Measurements from ENCODE around the gene TAMM41. TPM values are rescaled to one million over a fixed set of nuclear protein-coding genes. Genes with fewer than 3 reads are reported as not detected.
"Not testable (repeated sequence)": the region's sequence is repeated elsewhere in the genome, so short reads cannot be mapped to it uniquely, and the experiment has no call there.

TAMM41 gene
- total RNA-seq, 1 donor from 2014 or later: 33.3 TPM

DNA sequence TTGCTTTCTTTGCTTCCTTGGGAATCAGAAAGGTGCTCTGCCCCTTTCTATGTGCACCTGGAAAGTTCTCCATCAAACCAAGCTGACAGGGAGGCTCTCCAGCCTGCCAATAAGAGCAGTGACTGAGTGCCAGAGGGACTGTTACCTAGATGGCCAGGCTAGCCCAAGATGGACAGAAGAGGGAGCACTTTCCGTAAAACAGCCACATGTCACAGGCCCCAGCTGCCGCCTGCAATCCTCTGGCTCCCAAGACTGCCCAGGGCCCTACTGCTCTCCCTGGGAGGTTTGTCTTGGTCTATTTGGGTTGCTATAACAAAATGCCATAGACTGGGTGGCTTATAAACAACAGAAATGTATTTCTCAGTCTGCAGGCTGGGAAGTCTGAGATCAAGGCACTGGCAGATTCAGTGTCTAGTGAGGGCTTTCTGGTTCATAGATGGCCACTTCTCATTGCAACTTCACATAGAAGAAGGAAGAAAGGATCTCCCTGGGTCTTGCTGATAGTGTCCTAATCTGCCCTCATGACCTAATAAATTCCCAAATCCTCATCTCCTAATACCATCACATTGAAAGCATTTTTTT is 72.3 kb downstream of the TAMM41 start:
- Mint-ChIP-seq H3K27ac (no peak overlapping the region), H3K27me3 (no peaks in the 10 kb centered on the region), H3K4me1 (ENCODE audit: low read depth) (peaks cover 17% of the 10 kb centered on the region), H3K36me3 (ENCODE audit: insufficient read depth) (peaks cover 13% of the 10 kb centered on the region), H3K4me3 (ENCODE audit: low read depth) (no peak overlapping the region), H3K9me3 (ENCODE audit: low read depth) (peaks cover 3% of the 10 kb centered on the region)
- DNase-seq (ENCODE audit: low spot score, unreplicated experiment): peak; percentile 23
- TF ChIP-seq, protein P1, sequence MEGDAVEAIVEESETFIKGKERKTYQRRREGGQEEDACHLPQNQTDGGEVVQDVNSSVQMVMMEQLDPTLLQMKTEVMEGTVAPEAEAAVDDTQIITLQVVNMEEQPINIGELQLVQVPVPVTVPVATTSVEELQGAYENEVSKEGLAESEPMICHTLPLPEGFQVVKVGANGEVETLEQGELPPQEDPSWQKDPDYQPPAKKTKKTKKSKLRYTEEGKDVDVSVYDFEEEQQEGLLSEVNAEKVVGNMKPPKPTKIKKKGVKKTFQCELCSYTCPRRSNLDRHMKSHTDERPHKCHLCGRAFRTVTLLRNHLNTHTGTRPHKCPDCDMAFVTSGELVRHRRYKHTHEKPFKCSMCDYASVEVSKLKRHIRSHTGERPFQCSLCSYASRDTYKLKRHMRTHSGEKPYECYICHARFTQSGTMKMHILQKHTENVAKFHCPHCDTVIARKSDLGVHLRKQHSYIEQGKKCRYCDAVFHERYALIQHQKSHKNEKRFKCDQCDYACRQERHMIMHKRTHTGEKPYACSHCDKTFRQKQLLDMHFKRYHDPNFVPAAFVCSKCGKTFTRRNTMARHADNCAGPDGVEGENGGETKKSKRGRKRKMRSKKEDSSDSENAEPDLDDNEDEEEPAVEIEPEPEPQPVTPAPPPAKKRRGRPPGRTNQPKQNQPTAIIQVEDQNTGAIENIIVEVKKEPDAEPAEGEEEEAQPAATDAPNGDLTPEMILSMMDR (IDR thresholded peaks at IDR 0.05; ENCODE audit: unreplicated experiment): peak; percentile 63

DNA sequence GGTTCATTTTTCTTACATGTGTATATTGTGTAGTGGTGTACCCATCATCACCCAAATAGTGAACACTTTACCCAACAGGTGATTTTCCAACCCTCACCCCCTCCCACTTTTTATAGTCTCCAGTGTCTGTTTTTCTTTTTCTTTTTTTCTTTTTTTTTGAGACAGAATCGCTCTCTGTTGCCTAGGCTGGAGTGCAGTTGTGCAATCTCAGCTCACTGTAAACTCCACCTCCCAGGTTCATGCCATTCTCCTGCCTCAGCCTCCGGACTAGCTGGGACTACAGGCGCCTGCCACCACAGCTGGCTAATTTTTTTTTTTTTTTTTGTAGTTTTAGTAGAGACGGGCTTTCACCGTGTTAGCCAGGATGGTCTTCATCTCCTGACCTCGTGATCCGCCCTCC is 74.8 kb downstream of the TAMM41 start:
- not testable (repeated sequence) for H3K9me3 Mint-ChIP-seq (ENCODE audit: low read depth); H3K36me3 Mint-ChIP-seq (ENCODE audit: insufficient read depth); DNase-seq (ENCODE audit: low spot score, unreplicated experiment); H3K27me3 Mint-ChIP-seq; H3K4me3 Mint-ChIP-seq (ENCODE audit: low read depth)
- H3K4me1 Mint-ChIP-seq (ENCODE audit: low read depth): peaks cover 19% of the 10 kb centered on the region
- peak overlapping the region; percentile 80 for H3K27ac Mint-ChIP-seq

DNA sequence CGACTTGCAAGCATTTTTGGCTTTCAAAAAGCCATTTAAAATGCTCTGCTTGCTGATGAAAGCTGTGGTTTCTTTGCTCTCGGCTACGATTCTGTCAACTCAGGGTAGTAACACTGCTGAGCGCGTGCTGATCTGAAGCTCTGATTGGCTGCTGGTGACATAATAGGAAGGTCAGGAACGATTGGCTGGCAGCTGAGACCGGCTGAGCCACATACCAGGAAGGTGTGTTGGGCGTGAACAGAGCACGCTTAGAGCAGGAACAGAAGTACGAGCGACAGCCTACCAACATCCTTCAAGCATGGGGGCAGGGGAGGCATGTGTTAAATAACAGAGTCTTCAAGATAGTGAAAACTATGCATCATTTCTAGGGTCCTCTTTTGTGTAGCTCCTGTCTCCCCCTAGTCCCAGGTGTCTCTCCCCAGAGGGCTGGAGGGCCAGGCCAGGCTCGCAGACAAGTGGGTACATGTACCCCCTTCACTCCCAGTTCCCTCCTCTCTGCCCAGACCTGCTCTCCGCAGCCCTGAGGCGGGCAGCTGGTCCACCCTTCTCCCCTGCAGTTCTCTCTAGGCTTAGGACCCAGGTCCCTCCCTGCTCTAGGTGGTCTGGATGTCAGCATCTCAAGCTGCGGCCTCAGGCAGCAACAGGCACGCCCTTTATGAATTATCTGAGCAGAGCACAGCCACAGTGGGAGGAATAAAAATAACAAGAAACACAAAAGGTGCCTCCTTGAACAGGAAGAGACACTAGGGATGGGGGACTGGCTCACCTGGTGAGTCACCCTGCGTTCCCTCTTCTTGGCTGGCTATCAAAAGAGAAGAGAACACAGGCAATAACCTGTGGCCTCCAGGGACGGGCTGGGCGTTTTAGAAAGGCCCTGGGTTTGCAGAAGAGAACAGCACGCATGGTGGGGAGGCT is 76.0 kb downstream of the TAMM41 start:
- TF ChIP-seq, protein P1 (IDR thresholded peaks at IDR 0.05; ENCODE audit: unreplicated experiment): no peak
- Mint-ChIP-seq H3K27me3 (peaks cover 3% of the 10 kb centered on the region), H3K4me1 (ENCODE audit: low read depth) (peaks cover 19% of the 10 kb centered on the region), H3K4me3 (ENCODE audit: low read depth) (peak overlapping the region; percentile 63), H3K27ac (peak overlapping the region; percentile 96), H3K9me3 (ENCODE audit: low read depth) (peaks cover 3% of the 10 kb centered on the region), H3K36me3 (ENCODE audit: insufficient read depth) (peaks cover 2% of the 10 kb centered on the region)
- DNase-seq (ENCODE audit: low spot score, unreplicated experiment): peak; percentile 62

DNA sequence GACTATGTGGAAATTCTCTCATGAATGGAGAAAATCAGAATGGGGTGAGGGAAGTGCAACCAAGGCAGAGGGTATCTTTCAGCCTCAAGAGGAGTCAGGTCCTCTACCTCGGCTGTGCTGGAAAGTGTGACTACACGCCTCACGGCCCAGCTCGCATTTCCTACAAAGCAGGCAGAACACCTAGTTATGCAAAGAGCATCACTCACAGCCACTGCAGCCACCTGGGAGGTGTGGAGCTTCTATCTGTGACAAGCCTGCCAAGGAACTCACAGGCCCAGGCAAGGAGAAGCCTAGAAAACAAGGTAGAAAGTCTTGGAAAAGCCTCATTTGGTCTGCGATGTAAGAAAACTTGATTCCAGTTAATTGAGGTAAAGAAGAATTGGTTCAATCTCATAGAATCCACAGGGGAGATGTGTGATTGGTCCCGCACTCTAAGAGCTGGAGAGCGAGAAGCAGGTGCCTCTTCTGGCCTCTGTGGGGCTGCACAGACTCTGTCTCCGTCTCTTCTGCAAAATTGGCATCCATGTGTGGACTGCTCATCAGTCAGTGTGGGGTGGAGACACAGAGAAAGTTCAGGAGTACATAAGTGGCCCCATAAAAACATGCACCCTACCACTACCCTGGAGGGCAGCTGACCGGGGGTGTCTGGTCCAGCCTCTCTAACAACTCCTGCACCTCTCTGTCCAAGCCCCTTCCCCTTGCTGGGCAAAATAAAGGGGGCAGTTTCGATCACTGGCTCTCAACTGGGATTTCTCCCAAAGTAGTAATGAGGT is 76.8 kb downstream of the TAMM41 start:
- H3K9me3 Mint-ChIP-seq (ENCODE audit: low read depth): peaks cover 3% of the 10 kb centered on the region
- H3K4me1 Mint-ChIP-seq (ENCODE audit: low read depth): peaks cover 19% of the 10 kb centered on the region
- TF ChIP-seq, protein P1 (IDR thresholded peaks at IDR 0.05; ENCODE audit: unreplicated experiment): no peak
- no peak for DNase-seq (ENCODE audit: low spot score, unreplicated experiment)
- H3K36me3 Mint-ChIP-seq (ENCODE audit: insufficient read depth): no peaks in the 10 kb centered on the region
- H3K27ac Mint-ChIP-seq: peak overlapping the region; percentile 96
- peak overlapping the region; percentile 63 for H3K4me3 Mint-ChIP-seq (ENCODE audit: low read depth)
- peaks cover 3% of the 10 kb centered on the region for H3K27me3 Mint-ChIP-seq

DNA sequence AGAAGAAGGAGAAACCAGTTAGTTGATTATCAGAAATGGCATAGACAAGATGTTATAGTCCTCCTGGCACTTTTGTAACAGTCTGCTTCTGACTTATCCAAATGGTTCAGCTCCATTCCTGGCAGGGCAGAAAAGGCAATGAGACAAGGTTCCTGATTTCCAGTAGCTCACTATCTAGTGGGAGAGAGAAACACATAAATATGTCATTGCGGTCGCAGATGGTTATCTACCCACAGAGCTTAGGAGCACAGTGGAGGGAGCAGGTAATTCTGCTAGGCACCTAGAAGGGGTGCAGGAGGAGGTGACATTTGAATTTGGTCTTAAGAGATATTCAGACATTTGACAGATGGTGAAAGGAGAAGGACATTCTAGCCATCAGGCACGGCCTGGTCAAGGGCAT is 78.1 kb downstream of the TAMM41 start:
- Mint-ChIP-seq H3K4me3 (ENCODE audit: low read depth) (no peak overlapping the region), H3K4me1 (ENCODE audit: low read depth) (peaks cover 19% of the 10 kb centered on the region), H3K36me3 (ENCODE audit: insufficient read depth) (no peaks in the 10 kb centered on the region), H3K27me3 (peaks cover 3% of the 10 kb centered on the region), H3K9me3 (ENCODE audit: low read depth) (peaks cover 3% of the 10 kb centered on the region), H3K27ac (peak overlapping the region; percentile 30)
- TF ChIP-seq, protein P1 (IDR thresholded peaks at IDR 0.05; ENCODE audit: unreplicated experiment): no peak
- no peak for DNase-seq (ENCODE audit: low spot score, unreplicated experiment)
